T47D (cell line): ENCODE data around the gene HACD2.
"Not testable (repeated sequence)": the region's sequence is repeated elsewhere in the genome, so short reads cannot be mapped to it uniquely, and the experiment has no call there.

ENCODE experiments used
- DNase-seq, 2 experiments: peaks; one replicate each; pipeline versions ENCODE4 v3.0.0 to v3.0.0-alpha.2; 2011 to 2012; ENCODE audit warnings: low read depth in 1 of 2, low spot score in 1 of 2
- JUND ChIP-seq: IDR thresholded peaks from 2 replicates; pipeline ENCODE4 v1.6.1; 2012; ENCODE audit warnings: low read depth
- in situ Hi-C: cut with HindIII; loops from 2 replicates; pipeline ENCODE4 v1.10.0; 2016; ENCODE audit warnings: low sequenced_read_pairs, low pct_unique_long_range_greater_than_20kb

The HACD2 gene

GRCh38 chr3:123605789-123606234 lies 21.0 kb upstream of the HACD2 start:
- DNase-seq, result peak in 1 of 2 experiments; percentile 60
- TF ChIP-seq JUND, result no peak; the same call in 1 of the 2 replicates
- in situ Hi-C loops, result no loop called here

DNA sequence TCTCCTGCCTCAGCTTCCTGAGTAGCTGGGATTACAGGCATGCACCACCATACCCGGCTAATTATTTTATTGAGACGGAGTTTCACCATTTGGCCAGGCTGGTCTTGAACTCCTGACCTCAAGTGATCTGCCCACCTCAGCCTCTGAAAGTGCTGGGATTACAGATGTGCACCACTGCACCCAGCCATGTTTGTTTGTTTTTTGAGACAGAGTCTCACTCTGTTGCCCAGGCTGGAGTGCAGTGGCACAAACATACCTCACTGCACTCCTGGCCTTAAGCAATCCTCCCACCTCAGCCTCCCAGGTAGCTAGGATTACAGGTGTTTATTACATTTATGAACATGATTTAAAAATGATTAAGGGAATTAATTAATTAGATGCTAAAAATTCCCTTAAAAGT lies 18.3 kb upstream of the HACD2 start:
- in situ Hi-C loops, result not testable (repeated sequence)

GRCh38 chr3:123602325-123602724 lies 17.5 kb upstream of the HACD2 start:
- peak; percentile 92 for TF ChIP-seq JUND
- peak in 1 of 2 experiments; percentile 92 for DNase-seq
- in situ Hi-C loops, result no loop called here

More for the DNA sequence above, 18.3 kb upstream of the HACD2 start:
- not testable (repeated sequence) for DNase-seq

DNA sequence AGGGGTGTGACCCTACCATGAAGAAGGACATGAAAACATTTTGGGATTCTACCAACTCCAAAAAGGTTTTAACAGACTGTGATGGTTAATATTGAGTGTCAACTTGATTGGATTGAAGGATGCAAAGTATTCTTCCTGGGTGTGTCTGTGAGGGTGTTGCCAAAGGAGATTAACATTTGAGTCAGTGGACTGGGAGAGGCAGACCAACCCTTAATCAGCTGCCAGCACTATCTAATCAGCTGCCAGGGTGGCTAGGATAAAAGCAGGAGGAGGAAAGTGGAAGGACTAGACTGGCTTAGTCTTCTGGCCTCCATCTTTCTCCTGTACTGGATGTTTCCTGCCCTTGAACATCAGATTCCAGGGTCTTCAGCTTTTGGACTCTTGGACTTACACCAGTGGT lies 16.0 kb upstream of the HACD2 start:
- DNase-seq, in situ Hi-C loops: not testable (repeated sequence)

- DNase-seq, result peak in 1 of 2 experiments; percentile 67
- no peak for TF ChIP-seq JUND
- in situ Hi-C loops, result no loop called here
Observed at GRCh38 chr3:123597561-123597960, 12.7 kb upstream of the HACD2 start.

DNA sequence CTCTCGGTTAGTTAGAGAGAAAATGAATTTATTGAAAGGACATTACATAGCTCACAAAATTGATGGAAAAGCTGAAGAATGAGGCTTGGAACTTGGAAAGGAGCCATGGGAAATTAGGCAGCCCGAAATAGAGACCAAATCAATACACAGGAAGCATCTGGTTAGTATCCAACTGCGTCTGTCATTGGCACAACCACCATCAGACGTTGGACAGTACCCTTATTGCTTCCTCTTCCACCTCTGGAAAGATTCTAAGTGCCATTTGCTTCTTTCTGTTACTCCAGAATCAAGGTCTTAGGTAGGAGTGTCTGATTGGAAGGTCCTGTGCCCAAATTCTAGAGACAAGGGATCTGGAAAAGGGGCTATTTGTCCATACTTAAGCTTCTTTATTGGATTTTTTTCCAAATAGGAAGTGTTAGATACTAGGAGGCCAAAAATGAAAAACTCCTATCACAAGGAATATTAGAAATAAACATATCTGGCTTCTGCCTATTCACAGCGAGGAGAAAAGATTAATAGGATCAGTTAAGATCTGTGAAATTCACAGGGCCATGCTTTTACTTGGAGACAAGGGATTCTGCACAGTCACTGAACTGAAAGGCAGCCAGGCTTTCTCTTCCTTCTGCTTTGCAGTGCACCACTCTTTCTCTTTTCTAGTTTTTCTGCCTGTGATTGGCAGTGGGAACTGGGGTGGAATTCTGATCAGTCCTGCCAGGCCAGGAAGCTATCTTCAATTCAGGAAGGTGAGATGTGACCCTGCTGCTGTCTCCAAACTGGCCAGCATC lies 10.7 kb upstream of the HACD2 start:
- no peak for TF ChIP-seq JUND
- in situ Hi-C loops, result no loop called here
- DNase-seq, result no peak

DNA sequence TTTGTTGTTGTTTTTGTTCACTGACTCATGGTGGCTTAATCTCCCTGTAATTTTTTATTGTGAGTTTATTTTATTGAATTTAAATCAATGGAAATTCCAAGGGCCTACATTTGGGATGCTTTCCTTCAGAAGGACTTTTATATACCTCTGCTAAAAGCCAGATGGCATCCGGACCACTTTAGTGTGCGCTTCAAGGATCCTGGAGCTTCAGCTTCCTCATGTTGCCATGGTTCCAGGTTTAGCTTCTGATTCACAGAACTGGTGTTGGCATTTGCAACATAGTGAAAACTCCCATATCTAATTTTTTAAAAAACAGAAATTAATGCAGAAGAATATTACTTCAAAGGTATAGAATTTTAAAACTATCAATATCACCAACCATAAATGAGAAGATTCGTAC lies 8.5 kb upstream of the HACD2 start:
- no peak for TF ChIP-seq JUND
- DNase-seq, result no peak
- in situ Hi-C loops, result no loop called here

GRCh38 chr3:123590685-123591450 lies 6.0 kb upstream of the HACD2 start:
- no peak for DNase-seq
- in situ Hi-C loops, result no loop called here
- no peak for TF ChIP-seq JUND

DNA sequence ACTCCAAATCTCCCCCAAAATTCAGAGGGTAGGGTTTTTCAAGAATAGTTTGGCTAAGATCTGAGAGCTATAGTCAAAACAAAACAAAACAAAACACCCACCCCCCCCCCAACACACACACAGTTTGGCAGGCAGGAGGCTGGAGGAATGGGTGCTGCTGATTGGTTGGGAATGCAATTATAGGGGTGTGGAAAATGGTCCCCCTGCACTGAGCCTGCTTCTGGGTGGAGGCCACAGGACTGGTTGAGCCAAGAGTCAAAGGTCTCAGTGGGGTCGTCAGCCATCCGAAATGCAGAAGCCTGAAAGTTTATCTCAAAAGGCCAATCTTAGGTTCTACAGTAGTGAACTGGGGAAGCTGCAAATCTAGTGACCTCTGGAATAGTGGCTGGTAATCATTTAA lies 2.5 kb upstream of the HACD2 start:
- TF ChIP-seq JUND, result no peak
- DNase-seq, result no peak
- in situ Hi-C loops, result no loop called here

- DNase-seq, result no peak
- TF ChIP-seq JUND, result no peak
- in situ Hi-C loops, result no loop called here
Observed at GRCh38 chr3:123586968-123587367, 2.1 kb upstream of the HACD2 start.

- TF ChIP-seq JUND, result no peak
- in situ Hi-C loops, result no loop called here
- DNase-seq, result peak in 1 of 2 experiments; percentile 70
Observed at GRCh38 chr3:123586131-123586530, 1.3 kb upstream of the HACD2 start.

GRCh38 chr3:123584284-123584987 lies 417 bp downstream of the HACD2 start:
- DNase-seq, result peak; percentile 28 to 55
- in situ Hi-C loops, result no loop called here
- no peak for TF ChIP-seq JUND

DNA sequence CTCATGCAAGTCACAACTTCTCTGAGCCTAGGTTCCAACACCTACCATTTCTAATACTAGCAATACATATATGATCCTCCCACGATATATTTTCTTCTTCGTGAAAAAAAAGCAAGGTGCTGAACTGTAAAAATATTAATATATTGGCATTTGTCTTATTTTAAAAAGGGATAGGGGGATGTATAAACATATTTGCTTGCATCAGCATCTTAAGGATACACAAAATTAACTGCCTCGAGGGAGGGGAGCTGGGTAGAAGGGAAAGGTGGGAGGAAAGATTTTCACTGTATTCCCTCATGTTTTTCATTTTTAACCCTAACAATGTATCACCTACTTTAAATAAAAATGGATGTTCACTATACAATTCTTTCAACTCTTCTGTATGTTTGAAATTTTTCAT lies 1.3 kb downstream of the HACD2 start:
- in situ Hi-C loops, result no loop called here

More for the DNA sequence above, 1.3 kb downstream of the HACD2 start:
- no peak for TF ChIP-seq JUND
- DNase-seq, result no peak
